IMR-90 (cell line): ENCODE data around the gene ITGA3. TPM values are rescaled to one million over a fixed set of nuclear protein-coding genes. Genes with fewer than 3 reads are reported as not detected.

Experiments
- ATAC-seq: fragments of 200-7000 bp; cut with Tn5 transposase; 2 replicates; pipeline ENCODE4 v1.9.1; 2020; ENCODE audit warnings: low read depth, mild to moderate bottlenecking, moderate library complexity
- BruUV-seq: library from RNA; stranded (reverse); fragments of 400-500 nt; replicated peaks from 2 replicates; lab custom pipeline; 2021; lab: Mats Ljungman, UMichigan
- CTCF ChIA-PET: fragments of 300-600 bp; formaldehyde crosslinking; extraction: SDS; loops from one replicate; lab custom pipeline; 2021; ENCODE audit warnings: antibody characterized with exemption; lab: Yijun Ruan, JAX
- POLR2A ChIA-PET: fragments of 300-600 bp; sonication (Branson Sonifier 250); formaldehyde crosslinking; loops from one replicate; lab custom pipeline; 2022; ENCODE audit warnings: antibody characterized with exemption; ENCODE audit not compliant: unreplicated experiment; lab: Charles Lee
- DNase-seq: peaks from one replicate; pipeline ENCODE4 v3.0.0; 2013
- H2AFZ ChIP-seq: replicated peaks from 2 replicates; pipeline ENCODE3; 2013; ENCODE audit warnings: low read length, mild to moderate bottlenecking; ENCODE audit not compliant: poor library complexity
- H2AK5ac ChIP-seq: 2 replicates; pipeline ENCODE4 v1.6.1; 2013; ENCODE audit warnings: low read depth, low read length, inconsistent platforms
- H2AK9ac ChIP-seq: replicated peaks from 2 replicates; pipeline ENCODE3; 2013; ENCODE audit warnings: mild to moderate bottlenecking, low read depth, low read length, moderate library complexity; ENCODE audit not compliant: poor library complexity
- H2BK120ac ChIP-seq: 2 replicates; pipeline ENCODE4 v1.6.1; 2013; ENCODE audit warnings: low read depth, low read length, inconsistent platforms
- H2BK15ac ChIP-seq: 3 replicates; pipeline ENCODE4 v1.6.1; 2013; ENCODE audit warnings: low read depth, low read length, inconsistent platforms
- H2BK20ac ChIP-seq: 2 replicates; pipeline ENCODE4 v1.6.1; 2013; ENCODE audit warnings: low read depth, mild to moderate bottlenecking, inconsistent platforms, low read length, moderate library complexity
- H2BK5ac ChIP-seq: 2 replicates; pipeline ENCODE4 v1.6.1; 2013; ENCODE audit warnings: mild to moderate bottlenecking, low read depth, low read length, inconsistent platforms; ENCODE audit not compliant: poor library complexity, severe bottlenecking
- H3K14ac ChIP-seq: replicated peaks from 2 replicates; pipeline ENCODE4 v1.6.1; 2013; ENCODE audit warnings: low read depth, low read length, inconsistent platforms
- H3K18ac ChIP-seq: 2 replicates; pipeline ENCODE4 v1.6.1; 2013; ENCODE audit warnings: low read depth, low read length, control low read depth
- H3K23ac ChIP-seq: 2 replicates; pipeline ENCODE4 v1.6.1; 2013; ENCODE audit warnings: low read depth, low read length, inconsistent platforms
- H3K27ac ChIP-seq: 2 replicates; pipeline ENCODE4 v1.5.1; 2013; ENCODE audit warnings: mild to moderate bottlenecking, control low read depth, low read length; ENCODE audit not compliant: insufficient read depth
- H3K27me3 ChIP-seq: 2 replicates; pipeline ENCODE4 v1.6.1; 2013; ENCODE audit warnings: low read length; ENCODE audit not compliant: control insufficient read depth, insufficient read depth
- H3K36me3 ChIP-seq: 2 replicates; pipeline ENCODE4 v1.6.1; 2013; ENCODE audit warnings: low read length, mixed read lengths; ENCODE audit not compliant: control insufficient read depth, insufficient read depth
- H3K4ac ChIP-seq: 2 replicates; pipeline ENCODE4 v1.6.1; 2013; ENCODE audit warnings: low read depth, low read length, inconsistent platforms
- H3K4me1 ChIP-seq: 2 replicates; pipeline ENCODE4 v1.6.1; 2013; ENCODE audit warnings: low read length, mixed read lengths; ENCODE audit not compliant: control insufficient read depth, insufficient read depth
- H3K4me2 ChIP-seq: 2 replicates; pipeline ENCODE4 v1.6.1; 2013; ENCODE audit warnings: low read depth, mild to moderate bottlenecking, control low read depth, low read length, moderate library complexity
- H3K4me3 ChIP-seq: 2 replicates; pipeline ENCODE4 v1.5.1; 2013; ENCODE audit warnings: low read depth, mild to moderate bottlenecking, control low read depth, low read length, moderate library complexity; ENCODE audit not compliant: insufficient read depth
- H3K56ac ChIP-seq: 2 replicates; pipeline ENCODE4 v1.6.1; 2013; ENCODE audit warnings: low read length, inconsistent platforms; ENCODE audit not compliant: insufficient read depth; ENCODE audit errors: extremely low read depth
- H3K79me1 ChIP-seq, 2 experiments: 2 replicates each; pipeline ENCODE4 v1.6.1; 2013; ENCODE audit warnings: low read length in 2 of 2, inconsistent platforms in 1 of 2, low read depth in 1 of 2
- H3K9ac ChIP-seq: 2 replicates; pipeline ENCODE4 v1.6.1; 2013; ENCODE audit warnings: low read depth, low read length, control low read depth
- H3K9me1 ChIP-seq: 2 replicates; pipeline ENCODE4 v1.6.1; 2013; ENCODE audit warnings: low read length, inconsistent platforms; ENCODE audit not compliant: insufficient read depth
- H3K9me3 ChIP-seq: 2 replicates; pipeline ENCODE4 v1.6.1; 2013; ENCODE audit warnings: low read length; ENCODE audit not compliant: control insufficient read depth, insufficient read depth
- H4K20me1 ChIP-seq: 2 replicates; pipeline ENCODE4 v1.6.1; 2013; ENCODE audit warnings: low read length, inconsistent platforms; ENCODE audit not compliant: insufficient read depth
- H4K5ac ChIP-seq: 2 replicates; pipeline ENCODE4 v1.6.1; 2013; ENCODE audit warnings: mild to moderate bottlenecking, low read depth, low read length, control low read depth
- H4K8ac ChIP-seq, 2 experiments: 2 replicates each; pipeline ENCODE4 v1.6.1; 2013; ENCODE audit warnings: low read depth in 2 of 2, low read length in 2 of 2, control low read depth in 1 of 2, inconsistent platforms in 1 of 2
- H4K91ac ChIP-seq: 2 replicates; pipeline ENCODE4 v1.6.1; 2013; ENCODE audit warnings: low read depth, low read length, inconsistent platforms; ENCODE audit not compliant: insufficient read depth
- BHLHE40 ChIP-seq: fragments of 150-350 bp; IDR thresholded peaks from 2 replicates; pipeline ENCODE4 v1.6.1; 2016; ENCODE audit warnings: mild to moderate bottlenecking, low read depth, low read length
- MAZ ChIP-seq: IDR thresholded peaks from 2 replicates; pipeline ENCODE4 v1.6.1; 2012; ENCODE audit warnings: low read depth, mild to moderate bottlenecking, low read length, improper control_type of control experiment, moderate library complexity, borderline replicate concordance
- NFE2L2 ChIP-seq: fragments of 150-350 bp; IDR thresholded peaks from 2 replicates; pipeline ENCODE4 v1.6.1; 2016; ENCODE audit warnings: low read depth, mild to moderate bottlenecking, low read length
- POLR2A ChIP-seq: IDR thresholded peaks from 2 replicates; pipeline ENCODE4 v1.6.1; 2012; ENCODE audit warnings: mild to moderate bottlenecking, low read depth, low read length
- RAD21 ChIP-seq: IDR thresholded peaks from 2 replicates; pipeline ENCODE4 v1.6.1; 2012; ENCODE audit warnings: low read length, improper control_type of control experiment
- RFX5 ChIP-seq: IDR thresholded peaks from 2 replicates; pipeline ENCODE4 v1.8.0; 2012; ENCODE audit warnings: low read depth, mild to moderate bottlenecking, low read length, moderate library complexity
- USF2 ChIP-seq: fragments of 150-350 bp; IDR thresholded peaks from 2 replicates; pipeline ENCODE4 v1.6.1; 2017; ENCODE audit warnings: mild to moderate bottlenecking, antibody characterized with exemption, low read length, low read depth
- WGBS, 2 experiments: methylation state at CpG; one replicate each; pipeline versions ENCODE4 v1.1.5 to v1.1.7; 2013; ENCODE audit warnings: missing lambda C conversion rate in 2 of 2; ENCODE audit not compliant: insufficient read length in 1 of 2; ENCODE audit errors: extremely low coverage in 2 of 2; 5-methylcytosine and 5-hydroxymethylcytosine counted together
- dilution Hi-C: fragments of 300-500 bp; cut with HindIII; formaldehyde crosslinking; loops from one replicate; pipeline ENCODE4 v1.14.3; 2018; ENCODE audit warnings: low sequenced_read_pairs; ENCODE audit not compliant: unreplicated experiment
- in situ Hi-C: fragments of 300-500 bp; cut with MboI; formaldehyde crosslinking; loops from 3 replicates; pipeline ENCODE4 v1.14.3; 2019; ENCODE audit warnings: low sequenced_read_pairs, inconsistent platforms, mixed read lengths
- intact Hi-C: fragments of 100-400 bp; cut with micrococcal nuclease; formaldehyde crosslinking; loops from 2 replicates; pipeline ENCODE4 v1.10.0; 2022
- polyA plus RNA-seq, 3 experiments: library from polyadenylated mRNA; depleted of rRNA; stranded (reverse); fragments of >200 nt; gene quantifications; 2 replicates each; pipeline ENCODE4 v1.2.3, GENCODE V29; 2012; ENCODE audit warnings: low replicate concordance in 1 of 3
- total RNA-seq: library from RNA; depleted of rRNA; stranded (reverse); fragments of >200 nt; gene quantifications from 2 replicates; pipeline ENCODE4 v1.2.3, GENCODE V29; 2012

The ITGA3 gene
- total and polyA plus RNA-seq, 2 of the 4 experiments (the other 2 are of a cell fraction), result 78.0 to 202 TPM

GRCh38 chr17:50023520-50023919 lies 32.4 kb upstream of the ITGA3 start:
- H3K4me2 ChIP-seq, result no peak overlapping the region
- H2BK5ac ChIP-seq, result no peak overlapping the region
- ChIA-PET POLR2A (no interaction called here), CTCF (no interaction called here)
- H3K9me3 ChIP-seq, result no peaks in the 10 kb centered on the region
- H3K9me1 ChIP-seq, result peaks cover 8% of the 10 kb centered on the region
- no peak overlapping the region for H2BK15ac ChIP-seq
- H4K20me1 ChIP-seq, result no peaks in the 10 kb centered on the region; the same call in 1 of the 2 replicates
- H4K8ac ChIP-seq, result no peak overlapping the region
- TF ChIP-seq BHLHE40 (no peak), POLR2A (no peak), NFE2L2 (no peak), RFX5 (no peak), USF2 (no peak), MAZ (no peak), RAD21 (no peak)
- DNase-seq (no peak), ATAC-seq (no peak)
- H3K9ac ChIP-seq, result no peak overlapping the region
- no peak overlapping the region for H3K56ac ChIP-seq
- no peak overlapping the region for H3K27ac ChIP-seq
- BruUV-seq, result no TSS peak
- no peaks in the 10 kb centered on the region for H3K36me3 ChIP-seq
- no peaks in the 10 kb centered on the region for H3K27me3 ChIP-seq
- dilution Hi-C loops (no loop called here), intact Hi-C loops (no loop called here), in situ Hi-C loops (no loop called here)
- no peak overlapping the region for H2AK5ac ChIP-seq
- H3K14ac ChIP-seq, result no peak overlapping the region
- no peak overlapping the region for H2AFZ ChIP-seq
- no peak overlapping the region for H3K4ac ChIP-seq
- no peak overlapping the region for H3K23ac ChIP-seq
- no peak overlapping the region for H2BK20ac ChIP-seq
- no peak overlapping the region for H4K91ac ChIP-seq
- no peak overlapping the region for H4K5ac ChIP-seq
- H3K18ac ChIP-seq, result no peak overlapping the region
- H3K79me1 ChIP-seq, result 0 out of 4 replicates have a peak, but pooled peaks cover 0 to 3% of the 10 kb centered on the region in 2 experiments
- WGBS, 2 experiments, result no CpG with 5 or more reads among the region's 8 CpGs
- H3K4me3 ChIP-seq, result no peak overlapping the region
- H3K4me1 ChIP-seq, result peaks cover 19% of the 10 kb centered on the region
- no peak overlapping the region for H2AK9ac ChIP-seq
- no peak overlapping the region for H2BK120ac ChIP-seq
